Measurements from ENCODE around the gene C1QBP.
A peak's percentile ranks its signal among the peaks of the same experiment; 100 is the strongest.
"Not testable (repeated sequence)": the region's sequence is repeated elsewhere in the genome, so short reads cannot be mapped to it uniquely, and the experiment has no call there.

C1QBP gene

DNA sequence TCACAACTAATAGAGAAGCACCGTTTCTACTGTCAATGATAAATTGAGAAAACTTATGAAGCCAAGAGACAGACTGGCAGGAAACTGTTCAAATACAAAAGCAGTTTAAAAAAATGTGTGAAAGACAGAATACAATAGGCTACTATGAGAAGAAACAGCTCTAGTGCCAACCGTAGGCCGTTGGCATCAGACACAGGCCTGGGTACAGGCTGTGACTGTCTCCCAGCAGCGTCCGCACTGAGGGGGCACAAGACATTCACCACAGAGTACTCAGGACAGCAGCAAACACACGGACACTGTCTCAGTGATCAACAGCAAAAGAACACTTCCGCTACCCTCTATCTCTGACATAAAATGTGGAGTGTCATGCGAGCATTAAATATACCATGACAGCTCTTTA is 7.8 kb upstream of the C1QBP start:
- H3K27ac Mint-ChIP-seq, result no peak overlapping the region
- ATAC-seq, result no peak
- no peaks in the 10 kb centered on the region for H3K4me1 Mint-ChIP-seq
- no peak overlapping the region for H3K4me3 Mint-ChIP-seq
- no peaks in the 10 kb centered on the region for H3K27me3 Mint-ChIP-seq
- H3K9me3 Mint-ChIP-seq, result no peaks in the 10 kb centered on the region
- peaks cover 67% of the 10 kb centered on the region for H3K36me3 Mint-ChIP-seq

- ATAC-seq, result no peak
- Mint-ChIP-seq H3K27me3 (no peaks in the 10 kb centered on the region), H3K36me3 (peaks cover 49% of the 10 kb centered on the region), H3K9me3 (no peaks in the 10 kb centered on the region), H3K4me1 (peaks cover 9% of the 10 kb centered on the region), H3K4me3 (no peak overlapping the region), H3K27ac (no peak overlapping the region)
These were observed 5.3 kb upstream of the C1QBP start for GRCh38 chr17:5444209-5444608.

DNA sequence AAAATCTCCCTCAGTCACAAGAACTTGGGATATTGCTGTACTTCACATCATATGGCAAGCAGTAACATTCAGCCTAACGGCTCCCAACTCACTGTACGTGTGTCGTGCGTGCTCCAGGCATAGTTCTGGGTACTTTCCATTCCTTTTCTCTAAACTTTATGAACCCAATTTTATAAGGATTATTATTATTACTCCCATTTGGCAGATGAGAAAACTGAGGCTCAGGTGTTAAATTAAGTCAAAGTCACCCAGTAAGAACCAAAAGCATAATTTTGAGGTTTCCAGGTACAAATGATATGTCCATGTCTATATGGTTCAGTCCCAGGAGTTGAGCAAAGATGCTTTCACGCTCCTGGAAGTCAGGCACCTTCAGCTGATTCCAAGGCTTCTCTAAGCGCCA is 4.8 kb upstream of the C1QBP start:
- H3K36me3 Mint-ChIP-seq, result peaks cover 49% of the 10 kb centered on the region

GRCh38 chr17:5439446-5439764 is 450 bp upstream of the C1QBP start:
- Mint-ChIP-seq H3K36me3 (peaks cover 21% of the 10 kb centered on the region), H3K9me3 (no peaks in the 10 kb centered on the region), H3K4me3 (peak overlapping the region; percentile 79), H3K4me1 (peaks cover 35% of the 10 kb centered on the region), H3K27me3 (no peaks in the 10 kb centered on the region), H3K27ac (peak overlapping the region; percentile 92)
- ATAC-seq, result no peak

More for the DNA sequence above, 4.8 kb upstream of the C1QBP start:
- Mint-ChIP-seq H3K4me3 (no peak overlapping the region), H3K27ac (no peak overlapping the region), H3K27me3 (no peaks in the 10 kb centered on the region), H3K4me1 (peaks cover 11% of the 10 kb centered on the region), H3K9me3 (no peaks in the 10 kb centered on the region)
- ATAC-seq, result no peak

DNA sequence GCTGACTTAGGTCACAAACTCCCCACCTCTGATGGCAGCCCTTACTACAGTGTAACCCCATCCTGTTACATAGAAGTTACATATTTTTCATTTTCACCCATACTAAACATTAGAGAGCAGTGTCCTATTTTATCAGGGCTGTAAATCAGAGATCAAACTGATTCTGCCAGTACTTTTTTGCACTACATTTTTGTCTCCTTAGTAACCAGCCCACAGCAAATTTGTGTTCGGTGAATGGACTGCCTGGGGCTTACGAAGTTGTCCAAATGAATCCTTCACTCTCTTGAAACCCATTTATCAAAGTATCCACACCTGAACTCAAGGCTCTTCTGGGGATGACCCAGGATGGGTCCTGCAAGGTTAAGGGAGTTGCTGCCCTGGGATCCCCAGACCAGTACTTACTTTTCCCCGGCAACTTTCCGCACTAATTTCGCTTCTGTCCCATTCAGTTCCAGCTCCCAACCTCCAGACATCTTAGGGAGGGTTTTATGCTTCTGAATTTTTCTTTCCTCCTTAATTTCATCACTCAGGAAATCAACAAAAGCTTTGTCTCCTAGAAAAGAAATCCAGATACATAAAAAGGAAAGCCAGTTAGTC is 1.1 kb downstream of the C1QBP start:
- peaks cover 24% of the 10 kb centered on the region for H3K36me3 Mint-ChIP-seq
- no peak for ATAC-seq
- H3K27me3 Mint-ChIP-seq, result no peaks in the 10 kb centered on the region
- H3K27ac Mint-ChIP-seq, result peak overlapping the region; percentile 92
- no peaks in the 10 kb centered on the region for H3K9me3 Mint-ChIP-seq
- H3K4me1 Mint-ChIP-seq, result peaks cover 41% of the 10 kb centered on the region
- peak overlapping the region; percentile 79 for H3K4me3 Mint-ChIP-seq

- H3K4me3 Mint-ChIP-seq, H3K9me3 Mint-ChIP-seq, H3K27me3 Mint-ChIP-seq, ATAC-seq: not testable (repeated sequence)
- peaks cover 34% of the 10 kb centered on the region for H3K36me3 Mint-ChIP-seq
- H3K27ac Mint-ChIP-seq, result peak overlapping the region; percentile 62
- peaks cover 44% of the 10 kb centered on the region for H3K4me1 Mint-ChIP-seq
These were observed 3.1 kb downstream of the C1QBP start for GRCh38 chr17:5435781-5436315.

DNA sequence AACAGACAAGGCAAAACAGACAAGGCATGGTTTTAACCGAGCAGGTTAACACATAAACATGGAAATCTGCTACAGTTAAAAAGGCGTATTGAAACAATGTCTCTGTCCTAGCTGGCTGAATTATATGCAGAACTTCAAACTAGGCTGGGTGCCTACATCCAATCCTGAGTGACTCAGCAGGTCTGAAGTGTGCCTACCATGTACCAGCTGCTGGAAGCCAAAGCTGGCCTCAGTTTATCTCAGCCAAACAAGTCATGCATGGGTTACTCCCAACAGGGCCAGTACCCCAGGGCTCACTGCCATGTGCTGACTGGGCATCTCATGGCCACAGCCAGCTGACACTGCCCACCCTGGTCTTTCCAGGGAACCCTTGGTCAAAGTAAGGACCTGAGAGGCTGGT is 4.0 kb downstream of the C1QBP start:
- no peaks in the 10 kb centered on the region for H3K9me3 Mint-ChIP-seq
- H3K27me3 Mint-ChIP-seq, result no peaks in the 10 kb centered on the region
- H3K36me3 Mint-ChIP-seq, result peaks cover 40% of the 10 kb centered on the region
- H3K4me1 Mint-ChIP-seq, result peaks cover 48% of the 10 kb centered on the region
- no peak overlapping the region for H3K4me3 Mint-ChIP-seq
- ATAC-seq, result no peak
- H3K27ac Mint-ChIP-seq, result no peak overlapping the region

DNA sequence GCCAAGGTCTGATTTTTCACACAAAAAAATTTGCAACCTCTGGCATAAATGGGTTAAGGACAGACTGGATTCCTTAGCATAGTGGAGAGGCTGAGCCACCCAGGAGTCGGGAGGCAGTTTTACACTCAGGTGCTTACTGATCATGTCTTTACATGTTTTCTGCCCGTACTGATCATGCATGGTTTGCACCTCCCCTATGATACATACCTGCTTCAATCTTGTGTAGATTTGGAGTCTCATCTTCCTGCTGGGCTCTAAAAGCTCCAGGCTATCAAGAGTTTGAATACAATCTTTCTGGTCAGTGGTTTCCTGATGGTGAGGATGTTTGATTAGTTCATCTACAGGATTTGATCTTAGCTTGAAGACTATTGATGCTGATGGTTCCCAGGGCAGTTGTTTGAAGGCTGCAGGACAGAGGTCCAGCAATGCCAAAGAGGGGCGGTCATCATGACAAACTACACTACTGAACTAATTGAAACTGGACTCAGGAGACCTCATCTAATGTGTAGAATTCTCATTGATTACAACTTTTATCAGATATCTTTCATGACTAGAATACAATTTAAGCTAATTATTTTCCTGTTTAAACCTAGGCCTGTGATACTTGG is 6.9 kb downstream of the C1QBP start:
- Mint-ChIP-seq H3K4me1 (peaks cover 41% of the 10 kb centered on the region), H3K27ac (no peak overlapping the region), H3K27me3 (no peaks in the 10 kb centered on the region), H3K36me3 (peaks cover 66% of the 10 kb centered on the region), H3K4me3 (no peak overlapping the region), H3K9me3 (no peaks in the 10 kb centered on the region)
- no peak for ATAC-seq

DNA sequence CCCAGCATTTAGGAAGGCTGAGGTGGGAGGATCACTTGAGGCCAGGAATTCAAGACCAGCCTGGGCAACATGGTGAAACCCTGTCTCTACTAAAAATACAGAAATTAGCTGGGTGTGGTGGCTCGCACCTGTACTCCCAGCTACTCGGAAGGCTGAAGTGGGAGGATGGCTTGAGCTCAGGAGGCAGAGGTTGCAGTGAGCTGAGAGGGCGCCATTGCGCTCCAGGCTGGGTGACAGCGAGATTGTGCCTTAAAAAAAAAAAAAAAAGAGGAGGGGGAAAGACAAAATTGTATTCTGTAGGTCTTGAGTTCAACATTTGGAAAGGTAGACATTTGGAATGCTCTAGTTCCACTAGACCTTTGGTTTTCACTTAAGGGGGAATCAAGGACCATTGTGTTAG is 7.7 kb downstream of the C1QBP start:
- Mint-ChIP-seq H3K27ac (peak overlapping the region; percentile 11), H3K4me1 (peaks cover 33% of the 10 kb centered on the region), H3K36me3 (peaks cover 67% of the 10 kb centered on the region)
- not testable (repeated sequence) for H3K4me3 Mint-ChIP-seq, H3K9me3 Mint-ChIP-seq, H3K27me3 Mint-ChIP-seq, ATAC-seq

- peaks cover 74% of the 10 kb centered on the region for H3K36me3 Mint-ChIP-seq
- no peaks in the 10 kb centered on the region for H3K27me3 Mint-ChIP-seq
- H3K27ac Mint-ChIP-seq, result peak overlapping the region; percentile 11
- H3K9me3 Mint-ChIP-seq, result no peaks in the 10 kb centered on the region
- peaks cover 30% of the 10 kb centered on the region for H3K4me1 Mint-ChIP-seq
- H3K4me3 Mint-ChIP-seq, result no peak overlapping the region
- no peak for ATAC-seq
These were observed 8.4 kb downstream of the C1QBP start for GRCh38 chr17:5430413-5430999.

GRCh38 chr17:5429191-5429887 is 9.6 kb downstream of the C1QBP start:
- Mint-ChIP-seq H3K9me3 (no peaks in the 10 kb centered on the region), H3K4me1 (peaks cover 30% of the 10 kb centered on the region), H3K27ac (no peak overlapping the region)

DNA sequence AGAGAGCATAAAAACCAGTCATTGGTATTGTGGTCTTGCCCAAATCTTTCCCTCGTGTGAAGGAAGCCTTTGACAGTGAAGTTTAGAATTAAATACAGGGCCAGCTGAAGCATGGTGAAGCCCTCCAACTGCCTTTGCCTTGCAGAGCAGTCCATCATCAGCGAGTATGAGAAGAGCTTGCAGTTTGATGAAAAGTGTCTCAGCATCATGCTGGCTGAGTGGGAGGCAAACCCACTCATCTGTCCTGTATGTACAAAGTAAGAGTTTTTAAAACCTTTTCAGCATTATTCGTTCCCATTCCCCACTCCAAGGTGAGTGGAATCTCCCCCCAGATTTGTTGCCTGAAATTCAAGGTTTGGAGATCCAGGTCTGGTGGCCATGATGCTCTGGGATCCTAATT is 13.1 kb downstream of the C1QBP start:
- no peak overlapping the region for H3K4me3 Mint-ChIP-seq
- no peak for ATAC-seq
- peaks cover 67% of the 10 kb centered on the region for H3K36me3 Mint-ChIP-seq
- peaks cover 43% of the 10 kb centered on the region for H3K4me1 Mint-ChIP-seq
- H3K27me3 Mint-ChIP-seq, result no peaks in the 10 kb centered on the region
- no peak overlapping the region for H3K27ac Mint-ChIP-seq
- H3K9me3 Mint-ChIP-seq, result no peaks in the 10 kb centered on the region

More at GRCh38 chr17:5429191-5429887, 9.6 kb downstream of the C1QBP start:
- peaks cover 76% of the 10 kb centered on the region for H3K36me3 Mint-ChIP-seq
- ATAC-seq, result no peak
- no peak overlapping the region for H3K4me3 Mint-ChIP-seq
- no peaks in the 10 kb centered on the region for H3K27me3 Mint-ChIP-seq

DNA sequence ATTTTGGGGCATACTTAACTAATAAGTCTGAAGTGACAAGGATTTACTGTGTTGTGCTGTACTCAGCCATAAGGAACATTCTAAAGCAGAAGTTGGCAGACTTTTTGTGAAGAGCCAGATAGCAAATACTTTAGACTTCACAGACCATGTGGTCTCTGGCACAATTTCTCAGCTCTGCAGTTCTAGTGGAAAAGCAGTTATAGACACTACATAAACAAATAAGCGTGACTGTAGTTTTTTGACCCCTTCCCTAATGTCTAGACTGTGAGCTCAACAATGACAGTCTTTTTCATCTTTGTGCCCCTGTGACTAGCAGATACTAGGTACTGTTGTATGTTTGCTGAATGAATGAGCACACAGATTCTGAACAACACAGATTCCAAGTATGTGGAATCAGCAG is 14.0 kb downstream of the C1QBP start:
- Mint-ChIP-seq H3K4me3 (no peak overlapping the region), H3K9me3 (no peaks in the 10 kb centered on the region), H3K27me3 (no peaks in the 10 kb centered on the region), H3K27ac (no peak overlapping the region), H3K4me1 (peaks cover 45% of the 10 kb centered on the region), H3K36me3 (peaks cover 61% of the 10 kb centered on the region)
- ATAC-seq, result no peak

- Mint-ChIP-seq H3K27ac (no peak overlapping the region), H3K36me3 (peaks cover 39% of the 10 kb centered on the region)
These were observed 16.4 kb downstream of the C1QBP start for GRCh38 chr17:5422505-5422904.

GRCh38 chr17:5419959-5420653 is 18.8 kb downstream of the C1QBP start, which contains the start of gene RPAIN:
Gene RPAIN (plus strand): TSS chr17:5420182. CDS start chr17:5420211, 29 bp downstream.
- no peaks in the 10 kb centered on the region for H3K9me3 Mint-ChIP-seq
- peaks cover 35% of the 10 kb centered on the region for H3K4me1 Mint-ChIP-seq
- peak within 1 kb of the TSS; percentile 98 for H3K27ac Mint-ChIP-seq
- peak; percentile 84 for ATAC-seq
- no peaks in the 10 kb centered on the region for H3K27me3 Mint-ChIP-seq
- peak within 1 kb of the TSS; percentile 99 for H3K4me3 Mint-ChIP-seq
- peaks cover 30% of the 10 kb centered on the region for H3K36me3 Mint-ChIP-seq

More at GRCh38 chr17:5422505-5422904, 16.4 kb downstream of the C1QBP start:
- Mint-ChIP-seq H3K9me3 (no peaks in the 10 kb centered on the region), H3K27me3 (no peaks in the 10 kb centered on the region), H3K4me3 (no peak overlapping the region), H3K4me1 (peaks cover 30% of the 10 kb centered on the region)
- no peak for ATAC-seq
